Erythroblast (primary cell): ENCODE measurements around the gene TCERG1L.

Experiments
- DNase-seq, 2 experiments: peaks; one replicate each; lab custom pipeline; 2025; lab: John Stamatoyannopoulos, UW
- GATA1 ChIP-seq: IDR thresholded peaks from 2 replicates; pipeline ENCODE4 v1.6.1; 2011; ENCODE audit warnings: low read depth, mild to moderate bottlenecking, control low read depth, low read length, moderate library complexity
- POLR2A ChIP-seq: IDR thresholded peaks from 2 replicates; pipeline ENCODE4 v1.6.1; 2011; ENCODE audit warnings: mild to moderate bottlenecking, low read length

TCERG1L gene, protein sequence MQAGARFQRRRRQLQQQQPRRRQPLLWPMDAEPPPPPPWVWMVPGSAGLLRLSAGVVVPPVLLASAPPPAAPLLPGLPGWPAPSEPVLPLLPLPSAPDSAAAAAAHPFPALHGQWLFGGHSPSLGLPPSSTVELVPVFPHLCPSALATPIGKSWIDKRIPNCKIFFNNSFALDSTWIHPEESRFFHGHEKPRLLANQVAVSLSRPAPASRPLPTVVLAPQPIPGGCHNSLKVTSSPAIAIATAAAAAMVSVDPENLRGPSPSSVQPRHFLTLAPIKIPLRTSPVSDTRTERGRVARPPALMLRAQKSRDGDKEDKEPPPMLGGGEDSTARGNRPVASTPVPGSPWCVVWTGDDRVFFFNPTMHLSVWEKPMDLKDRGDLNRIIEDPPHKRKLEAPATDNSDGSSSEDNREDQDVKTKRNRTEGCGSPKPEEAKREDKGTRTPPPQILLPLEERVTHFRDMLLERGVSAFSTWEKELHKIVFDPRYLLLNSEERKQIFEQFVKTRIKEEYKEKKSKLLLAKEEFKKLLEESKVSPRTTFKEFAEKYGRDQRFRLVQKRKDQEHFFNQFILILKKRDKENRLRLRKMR

DNA sequence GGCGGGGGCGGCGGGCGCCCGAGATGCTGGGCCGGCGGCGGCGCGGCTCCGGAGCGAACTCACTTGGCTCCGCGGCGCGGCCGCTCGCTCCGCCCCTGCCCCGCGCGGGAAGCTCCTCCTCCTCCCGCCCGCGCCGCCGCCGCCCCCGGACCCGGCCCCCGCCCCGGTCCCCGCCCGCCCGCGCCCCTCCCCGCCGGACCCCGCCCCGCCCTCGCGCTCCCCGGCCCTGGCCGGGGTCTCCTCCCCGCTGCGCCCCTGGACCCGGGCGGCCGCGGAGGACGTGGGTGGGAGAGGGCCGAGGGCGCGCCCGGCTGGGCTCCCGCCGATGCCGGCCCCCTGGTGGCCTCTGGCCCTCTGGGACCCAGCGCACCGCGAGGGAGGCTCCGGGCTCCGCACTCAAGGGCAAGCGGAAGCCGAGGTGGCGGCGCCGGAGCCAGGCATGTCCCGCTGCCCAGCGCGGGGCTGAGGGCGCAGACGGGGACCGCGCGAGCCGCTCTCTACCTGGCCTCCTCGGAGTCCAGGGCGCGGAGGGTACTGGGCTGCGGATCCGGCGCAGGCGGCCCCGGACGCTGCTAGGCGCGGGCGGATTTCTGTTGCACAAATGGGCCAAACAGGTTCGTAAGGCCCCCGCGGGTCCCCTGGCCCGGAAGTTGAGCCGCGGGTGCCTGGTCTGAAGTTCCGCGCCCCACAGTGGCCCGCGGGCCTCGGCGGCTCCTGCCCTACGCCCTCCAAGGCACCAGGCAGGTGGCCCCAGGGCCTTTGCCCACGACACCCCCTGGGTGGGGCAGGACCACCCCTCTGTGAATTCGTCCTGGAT, at the start of gene TCERG1L:
Gene TCERG1L (minus strand): TSS at position 61 of the 817 bp plus-strand sequence. CDS start 86 bp downstream, outside the sequence.
- no peak for TF ChIP-seq GATA1
- peak; percentile 3 to 12 for DNase-seq

DNA sequence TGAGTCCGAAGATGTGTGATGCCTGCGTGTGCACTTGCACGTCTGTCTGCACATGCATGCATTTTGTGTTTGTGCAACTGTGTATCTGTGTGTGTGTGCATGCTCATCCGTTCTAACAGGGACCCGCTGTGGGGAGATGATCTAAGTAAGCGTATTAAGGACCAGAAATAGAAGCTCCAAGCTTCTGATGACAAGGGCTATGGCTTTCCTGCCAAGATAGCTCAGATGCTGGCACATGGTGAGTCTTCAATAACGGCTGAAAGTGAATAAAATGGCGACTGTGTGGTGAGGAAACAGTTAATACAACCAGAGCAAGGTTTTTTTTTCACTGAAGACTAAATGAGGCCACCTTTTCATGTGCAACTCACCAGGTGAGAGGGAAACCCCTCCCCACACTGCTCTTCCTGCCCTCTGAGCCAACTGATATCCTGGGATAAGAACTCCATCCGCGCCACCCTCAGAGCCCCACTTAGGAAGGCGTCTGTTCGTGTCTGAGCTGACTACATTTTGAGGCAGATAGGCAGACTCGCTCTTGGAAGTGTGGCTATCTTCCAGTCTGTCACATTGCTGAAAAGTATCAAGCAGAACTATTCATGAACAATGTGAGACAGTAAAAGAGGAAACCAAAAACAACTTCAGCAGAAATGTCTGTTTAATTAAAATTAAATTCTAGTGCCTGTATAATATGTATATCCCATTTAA, 47.4 kb upstream of the TCERG1L start:
- TF ChIP-seq GATA1, result no peak
- TF ChIP-seq POLR2A, result no peak
- no peak for DNase-seq

DNA sequence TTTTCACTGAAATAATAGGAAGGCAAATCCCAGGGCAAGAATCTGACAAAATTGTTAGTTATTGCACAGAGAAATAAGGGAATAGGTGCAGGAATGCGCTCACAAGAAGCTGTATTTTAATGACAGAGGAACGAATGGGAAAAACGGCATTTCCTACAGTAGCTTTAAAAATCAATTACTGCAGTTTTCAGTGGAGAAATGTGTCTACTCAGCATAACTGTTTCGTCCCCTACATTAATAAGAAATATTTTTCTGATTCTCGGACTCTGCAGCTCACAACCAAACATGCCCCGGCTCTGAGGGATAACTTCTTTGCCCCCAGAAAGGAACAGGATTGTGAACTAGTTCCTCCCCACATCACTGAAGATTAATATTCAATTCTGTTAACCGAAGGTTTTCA, 44.9 kb upstream of the TCERG1L start:
- TF ChIP-seq GATA1 (no peak), POLR2A (no peak)
- no peak for DNase-seq

DNA sequence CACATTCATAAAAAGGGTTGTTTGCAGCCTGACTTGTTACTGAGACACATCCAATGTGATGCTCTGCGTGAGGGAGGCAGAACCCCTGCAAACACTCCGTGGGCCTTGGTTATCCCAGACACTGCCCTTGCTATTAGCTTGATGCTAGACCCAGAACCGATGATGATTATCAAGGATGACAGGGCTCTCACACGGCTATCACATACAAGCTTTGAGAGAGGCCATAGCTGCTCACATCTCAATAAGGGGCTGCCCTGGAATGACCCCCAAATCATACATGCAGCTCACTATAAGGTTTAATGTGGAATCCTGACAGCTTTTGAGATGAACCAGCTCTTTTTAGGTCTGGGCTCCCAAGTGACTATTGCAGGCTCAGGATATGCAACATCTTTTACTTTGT, 44.4 kb upstream of the TCERG1L start:
- TF ChIP-seq GATA1 (no peak), POLR2A (no peak)

DNA sequence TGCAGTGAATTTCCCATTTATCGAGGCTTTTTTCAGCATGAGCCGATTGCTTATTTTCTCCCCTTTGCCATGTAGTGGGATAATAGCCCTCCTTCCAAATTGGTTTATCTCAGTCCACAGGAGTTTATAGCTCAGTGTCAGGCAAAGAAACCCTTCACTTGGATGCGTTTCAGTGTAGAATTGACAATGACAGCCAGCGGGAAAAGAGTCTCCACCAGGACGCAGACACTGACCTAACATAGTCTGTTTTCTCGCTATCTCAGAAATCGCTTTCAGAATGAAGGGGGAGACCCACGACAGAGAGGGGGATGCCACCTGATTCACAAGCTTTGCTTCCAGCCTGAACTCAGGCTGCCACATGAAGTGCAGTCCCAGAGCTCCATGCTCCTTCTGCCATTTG, 43.5 kb upstream of the TCERG1L start:
- no peak for DNase-seq
- TF ChIP-seq POLR2A (no peak), GATA1 (no peak)

More for the DNA sequence above, 44.4 kb upstream of the TCERG1L start:
- DNase-seq, result no peak

DNA sequence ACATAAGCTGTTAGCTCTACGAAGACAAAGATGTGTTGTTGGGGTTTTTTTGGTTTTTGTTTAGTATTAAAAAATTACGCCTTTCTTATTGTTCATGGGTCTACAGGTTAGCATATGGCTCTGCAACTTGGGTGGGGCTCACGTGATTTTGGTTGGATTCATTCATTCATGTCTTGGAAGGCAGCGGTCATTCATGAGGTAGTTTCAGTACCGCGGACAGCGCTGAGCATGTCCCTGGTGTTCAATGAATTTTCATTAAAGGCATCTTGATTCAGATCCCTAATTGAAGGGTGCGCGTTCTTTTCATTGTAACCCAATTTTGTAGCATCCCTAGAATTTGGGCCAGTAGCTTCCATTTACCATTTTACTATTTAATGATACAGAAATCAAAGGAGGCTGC, 42.9 kb upstream of the TCERG1L start:
- TF ChIP-seq GATA1, result no peak
- no peak for TF ChIP-seq POLR2A
- DNase-seq, result peak in 1 of 2 experiments; percentile 10

DNA sequence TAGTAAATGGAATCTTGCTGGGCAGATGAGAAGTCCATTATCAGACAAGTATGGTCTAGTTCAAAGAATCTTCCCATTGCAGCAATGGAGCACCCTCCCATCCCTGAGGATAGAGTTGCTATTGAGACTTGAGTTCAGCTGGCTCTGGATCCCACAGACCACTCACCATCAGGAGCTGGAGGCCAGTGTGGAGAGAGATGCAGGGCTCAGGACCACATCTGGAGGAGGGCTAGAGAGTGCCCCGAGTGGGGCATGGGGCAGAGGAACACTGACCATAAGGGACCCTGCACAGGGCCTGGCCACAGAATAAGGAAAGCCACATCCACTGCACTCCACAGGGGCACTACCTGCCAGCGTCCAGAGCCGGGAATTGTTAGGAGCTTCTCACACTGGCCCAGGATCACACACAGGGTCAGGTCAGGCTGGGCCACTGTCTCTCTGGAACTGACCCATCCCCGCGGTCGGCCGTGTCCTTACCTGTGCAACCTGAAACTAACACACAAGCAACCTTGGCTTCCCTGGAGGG, 41.3 kb upstream of the TCERG1L start:
- TF ChIP-seq GATA1 (no peak), POLR2A (no peak)
- no peak for DNase-seq

DNA sequence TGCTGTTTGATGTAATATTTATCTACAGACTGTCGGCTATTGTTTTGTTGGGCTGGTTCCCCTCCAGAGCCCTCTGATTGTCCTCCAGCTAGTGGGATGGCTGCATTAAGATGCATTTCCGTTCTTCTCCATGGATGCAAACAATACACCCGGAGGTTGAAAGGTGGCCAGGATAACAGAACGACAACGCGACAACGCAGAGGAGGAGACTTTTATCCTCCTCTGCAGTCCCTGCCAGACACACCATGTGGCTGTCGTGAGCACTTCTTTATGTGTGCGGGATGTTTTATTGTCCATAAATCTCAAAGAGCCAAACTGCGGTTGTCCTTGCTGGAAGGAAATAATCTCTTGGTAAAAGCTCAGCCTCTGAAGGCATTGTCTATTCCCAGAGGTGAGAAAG, 39.1 kb upstream of the TCERG1L start:
- TF ChIP-seq POLR2A (no peak), GATA1 (no peak)

DNA sequence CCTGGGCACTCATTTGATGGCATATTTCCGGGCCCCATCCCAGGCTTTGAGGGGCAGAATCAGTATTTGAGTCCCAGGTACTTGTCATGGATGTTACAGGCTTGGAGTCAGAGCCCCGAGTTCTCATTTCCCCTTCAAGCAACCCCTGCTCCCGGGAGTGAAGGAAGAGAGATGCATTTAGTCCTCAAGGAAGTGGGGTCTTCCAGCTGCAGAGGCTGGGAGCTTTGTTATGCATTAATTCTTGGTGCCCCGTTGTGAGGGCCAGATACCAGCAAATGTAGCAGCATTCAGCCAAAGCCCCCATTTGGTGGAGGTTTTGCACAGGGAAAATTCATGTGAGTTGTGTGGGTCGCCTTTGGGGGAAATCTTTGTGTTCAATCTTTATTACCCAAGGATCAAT, 38.7 kb upstream of the TCERG1L start:
- no peak for DNase-seq
- TF ChIP-seq POLR2A, result no peak
- no peak for TF ChIP-seq GATA1

More for the DNA sequence above, 39.1 kb upstream of the TCERG1L start:
- DNase-seq, result no peak

DNA sequence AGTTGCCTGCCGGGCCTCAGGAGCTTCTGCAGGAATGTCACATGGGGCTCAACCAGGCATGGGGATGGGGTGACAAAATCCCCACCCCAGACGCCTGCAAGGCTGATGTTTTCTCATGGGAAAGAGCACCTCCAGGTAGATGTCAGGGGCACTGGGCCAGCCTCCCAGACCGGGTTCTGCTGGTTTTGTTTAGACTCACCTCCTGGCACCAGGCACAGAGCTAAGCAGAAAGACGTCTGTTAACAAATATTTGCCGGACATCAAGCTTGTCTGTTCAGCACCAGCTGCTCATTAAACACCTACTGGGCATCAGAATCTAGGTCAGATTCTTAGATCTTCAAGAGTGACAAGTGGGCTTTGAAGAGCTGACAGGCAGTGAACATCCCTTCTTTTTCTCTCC, 34.9 kb upstream of the TCERG1L start:
- TF ChIP-seq POLR2A (no peak), GATA1 (no peak)

DNA sequence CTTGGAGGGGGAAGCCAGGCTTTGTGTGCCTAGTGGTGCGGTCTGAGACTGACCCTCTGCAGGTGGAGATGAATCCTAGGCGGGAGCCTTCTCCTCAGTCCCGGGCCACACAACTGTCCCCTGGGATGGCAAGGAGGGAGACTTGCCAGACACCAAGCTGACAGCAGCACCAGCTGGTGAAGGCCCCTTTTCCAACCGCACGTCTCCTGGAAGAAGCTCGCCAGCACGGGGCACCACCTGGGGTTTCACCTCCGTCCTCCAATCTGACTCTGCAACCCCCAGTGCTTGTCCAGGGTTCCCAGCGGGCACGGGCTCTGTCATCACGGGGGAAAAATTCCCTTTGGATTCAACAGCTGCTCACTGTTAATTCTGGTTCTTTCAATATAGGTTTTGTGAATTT, 34.2 kb upstream of the TCERG1L start:
- TF ChIP-seq GATA1 (no peak), POLR2A (no peak)

More for the DNA sequence above, 34.9 kb upstream of the TCERG1L start:
- no peak for DNase-seq

DNA sequence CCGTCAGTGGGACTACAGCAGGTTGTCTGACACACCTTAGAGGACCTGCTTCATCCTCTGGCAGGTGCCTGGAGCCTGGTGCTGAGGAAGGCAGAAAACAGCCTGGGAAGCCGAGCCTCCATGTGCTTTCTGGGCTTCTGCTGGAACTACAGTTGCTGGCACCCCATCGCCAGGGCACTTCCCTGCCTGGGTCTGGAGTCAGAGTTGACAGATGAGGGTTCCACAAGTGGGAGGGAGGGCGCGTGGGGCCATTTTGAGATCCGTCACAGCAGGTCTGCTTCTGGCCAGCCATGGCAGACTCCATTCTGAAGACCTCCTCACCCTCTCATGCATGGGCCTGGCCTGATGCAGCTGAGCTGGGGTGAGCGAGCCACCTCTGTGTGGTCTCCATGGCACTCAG, 33.2 kb upstream of the TCERG1L start:
- DNase-seq, result no peak
- TF ChIP-seq GATA1 (no peak), POLR2A (no peak)

More for the DNA sequence above, 34.2 kb upstream of the TCERG1L start:
- DNase-seq, result no peak

DNA sequence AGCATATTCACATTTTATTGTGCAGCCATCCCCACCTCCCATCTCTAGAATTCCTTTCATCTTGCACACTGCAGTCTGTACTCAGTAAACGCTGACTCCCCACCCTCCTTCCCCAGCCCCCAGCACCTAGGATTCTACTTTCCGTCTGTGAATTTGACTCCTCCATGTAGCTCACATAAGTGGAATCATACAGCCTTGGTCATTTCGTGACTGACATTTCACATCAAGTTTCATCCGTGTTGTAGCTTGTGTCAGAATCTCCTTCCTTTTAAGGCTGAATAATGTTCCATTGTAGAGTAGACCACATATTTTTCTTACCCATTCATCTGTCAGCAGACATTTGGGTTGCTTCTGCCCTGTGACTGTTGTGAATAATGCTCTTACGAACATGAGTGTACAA, 26.2 kb upstream of the TCERG1L start:
- TF ChIP-seq GATA1, result no peak
- no peak for TF ChIP-seq POLR2A
- DNase-seq, result no peak

DNA sequence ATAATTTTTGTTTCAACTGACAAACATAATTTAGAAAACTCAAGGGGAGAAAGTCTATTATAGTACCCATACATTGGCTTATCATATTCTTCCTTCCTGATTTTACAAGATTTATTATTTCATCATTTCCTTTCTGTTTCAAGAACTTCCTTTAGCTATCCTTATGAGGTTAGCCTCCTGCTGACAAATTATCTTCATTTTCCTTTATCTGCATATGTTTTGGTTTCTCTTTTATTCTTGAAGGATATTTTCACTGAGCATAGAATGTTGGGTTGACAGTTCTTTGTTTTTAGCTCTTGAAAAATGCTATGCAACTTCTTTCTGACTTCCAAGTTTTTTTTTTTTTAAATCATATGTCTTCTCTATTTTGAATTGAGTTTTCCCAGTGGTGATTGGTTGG, 21.3 kb upstream of the TCERG1L start:
- no peak for TF ChIP-seq GATA1
- TF ChIP-seq POLR2A, result no peak

More for the DNA sequence above, 21.3 kb upstream of the TCERG1L start:
- DNase-seq, result no peak
